ENCODE measurements around the gene SOX6. TPM values are rescaled to one million over a fixed set of nuclear protein-coding genes. Genes with fewer than 3 reads are reported as not detected.
A peak's percentile ranks its signal among the peaks of the same experiment; 100 is the strongest.

The SOX6 gene
- polyA plus RNA-seq, 12 donors = 15.1 to 36.5 (median 25.3) TPM; not detected in 1

GRCh38 chr11:15967966-15968365, 388.4 kb downstream of the SOX6 start:
- DNase-seq = no peak

GRCh38 chr11:15967166-15967565, 389.2 kb downstream of the SOX6 start:
- DNase-seq = no peak

GRCh38 chr11:15965562-15966250, 390.6 kb downstream of the SOX6 start:
- no peak for DNase-seq

GRCh38 chr11:15963266-15963665, 393.1 kb downstream of the SOX6 start:
- DNase-seq = no peak

DNA sequence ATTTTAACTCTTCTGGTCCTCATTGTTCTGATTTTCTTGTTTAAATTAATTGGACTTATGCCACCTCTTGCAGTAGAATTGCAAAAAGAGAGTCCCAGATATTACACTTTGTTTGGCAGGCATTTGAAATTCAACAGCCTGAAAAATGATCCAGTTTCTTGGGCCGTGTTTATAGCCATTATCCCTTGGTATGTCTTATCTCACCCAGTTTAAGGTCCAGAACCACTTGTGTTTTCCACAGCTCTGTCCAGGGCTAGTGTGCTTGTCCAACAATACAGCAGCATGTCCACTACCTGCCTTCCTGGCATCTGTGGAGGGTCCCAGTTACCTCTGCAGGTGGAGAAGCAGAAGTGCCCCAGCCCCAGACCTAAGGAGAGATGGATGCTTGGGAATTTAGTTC, 397.4 kb downstream of the SOX6 start:
- DNase-seq = no peak

GRCh38 chr11:15957234-15957633, 399.1 kb downstream of the SOX6 start:
- no peak for DNase-seq

DNA sequence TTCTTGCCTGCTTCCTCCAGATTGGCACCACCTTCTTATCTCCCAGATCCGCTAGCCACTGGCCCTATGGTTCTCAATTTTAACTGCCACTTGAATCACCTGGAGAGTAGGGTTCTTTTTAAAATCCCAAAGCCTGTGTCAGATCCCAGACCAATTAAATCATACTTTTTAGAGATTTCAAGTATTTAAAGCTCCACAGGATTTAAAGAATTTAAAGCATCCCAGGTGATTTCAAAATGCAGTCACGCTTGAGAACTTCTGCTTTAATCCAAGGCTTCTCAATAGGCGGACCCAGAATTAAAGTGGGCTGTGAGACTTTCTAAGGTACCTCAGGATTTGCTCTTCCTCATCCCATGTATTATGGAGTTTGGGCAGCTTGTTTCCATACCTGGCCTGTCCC, 400.0 kb downstream of the SOX6 start:
- DNase-seq = no peak

GRCh38 chr11:15955595-15955994, 400.8 kb downstream of the SOX6 start:
- no peak for DNase-seq

GRCh38 chr11:15947681-15948648, 408.4 kb downstream of the SOX6 start:
- no peak for DNase-seq

DNA sequence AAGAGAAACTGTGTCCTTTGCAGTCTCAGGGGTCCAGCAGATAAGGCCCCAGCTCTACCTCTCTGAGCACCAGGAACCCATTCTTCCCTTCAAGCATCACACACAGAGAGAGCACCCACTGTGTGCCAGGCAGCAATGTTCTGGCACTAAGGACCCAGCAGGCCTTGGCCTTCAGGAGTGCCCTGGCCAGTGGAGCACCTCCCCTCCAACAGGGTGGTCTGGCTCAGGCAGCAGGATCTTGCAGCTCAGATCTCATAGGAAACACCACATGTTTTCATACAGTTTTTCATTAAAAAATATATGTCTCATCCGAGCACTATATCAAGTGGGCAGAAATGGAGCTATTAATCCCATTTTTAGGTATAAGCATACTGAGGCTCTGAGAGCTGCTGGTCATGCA, 410.6 kb downstream of the SOX6 start:
- DNase-seq = no peak

DNA sequence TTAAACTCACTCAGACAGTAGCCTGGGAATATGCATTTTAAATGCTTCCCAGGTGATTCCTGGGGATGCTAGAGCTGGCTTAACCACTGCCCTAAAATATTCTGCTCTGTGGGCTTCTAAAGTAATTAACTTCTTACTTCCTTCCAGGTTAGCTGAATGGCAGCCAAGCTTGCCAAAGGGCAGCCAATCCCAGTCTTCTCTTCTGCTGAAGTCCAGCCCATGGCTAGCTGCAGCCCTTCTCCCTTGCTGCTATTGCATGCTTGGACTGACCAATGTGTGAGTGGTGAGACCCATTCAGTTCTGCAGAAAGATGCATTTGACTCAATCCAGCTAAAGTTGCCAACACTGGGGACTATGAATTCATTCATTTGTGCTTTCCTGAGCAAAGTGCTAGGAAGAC, 411.9 kb downstream of the SOX6 start:
- no peak for DNase-seq

DNA sequence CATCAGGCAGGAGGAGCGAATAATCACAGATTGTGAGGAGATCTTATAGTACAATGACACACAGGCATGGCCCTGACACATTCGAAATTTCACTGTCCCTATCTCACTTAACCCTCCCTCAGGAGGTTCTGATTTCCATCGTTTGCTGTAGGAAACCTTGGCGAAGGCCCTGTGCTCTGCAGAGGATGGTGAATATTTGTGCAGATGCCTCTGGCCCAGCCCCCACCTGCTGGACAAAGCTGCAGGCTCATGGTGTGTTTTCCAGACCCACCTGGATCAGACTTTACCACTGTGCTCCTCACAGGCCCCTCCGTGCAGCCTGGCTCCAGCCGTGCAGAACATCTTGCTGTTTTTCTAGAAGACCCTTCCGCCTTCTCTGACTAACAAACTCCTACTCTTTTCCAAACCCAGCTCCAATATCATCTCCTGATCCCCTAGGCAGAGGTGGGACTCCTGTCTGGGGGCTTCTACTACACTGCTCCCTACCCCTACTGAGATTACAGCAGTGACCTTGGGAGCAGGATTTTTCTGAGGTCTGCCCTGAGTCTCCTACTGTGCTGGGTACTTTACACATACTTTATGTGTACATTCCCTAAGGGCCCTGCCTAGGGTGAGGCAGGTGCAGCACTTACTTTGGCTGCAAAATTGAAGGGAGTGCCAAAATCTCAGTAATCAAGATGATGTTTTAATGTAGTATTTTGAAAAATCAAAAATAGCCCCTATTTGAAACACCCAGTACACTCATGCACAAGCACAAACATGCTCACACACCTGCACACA, 412.7 kb downstream of the SOX6 start:
- DNase-seq = no peak

DNA sequence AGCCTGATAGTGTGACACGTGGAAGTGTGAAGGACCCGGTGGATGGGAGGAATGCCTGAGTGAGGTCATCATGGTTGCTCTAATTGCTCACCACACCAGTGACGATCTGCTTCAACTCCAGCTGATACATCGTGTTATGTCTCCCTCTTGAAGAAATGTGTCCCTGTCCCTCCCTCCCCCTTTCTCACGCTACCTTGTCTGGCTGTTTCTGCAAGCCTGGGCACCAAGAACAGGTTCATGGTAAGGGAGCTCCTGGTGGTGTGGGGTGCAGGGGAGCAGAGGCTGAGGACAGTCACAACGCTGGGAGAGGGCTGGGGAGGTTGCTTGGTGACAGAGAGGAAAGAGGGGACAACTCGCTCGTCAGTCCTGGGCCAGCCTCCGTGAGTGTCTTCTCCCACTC, 413.4 kb downstream of the SOX6 start:
- no peak for DNase-seq

- DNase-seq = no peak
Measured at GRCh38 chr11:15942126-15942525, 414.2 kb downstream of the SOX6 start.

DNA sequence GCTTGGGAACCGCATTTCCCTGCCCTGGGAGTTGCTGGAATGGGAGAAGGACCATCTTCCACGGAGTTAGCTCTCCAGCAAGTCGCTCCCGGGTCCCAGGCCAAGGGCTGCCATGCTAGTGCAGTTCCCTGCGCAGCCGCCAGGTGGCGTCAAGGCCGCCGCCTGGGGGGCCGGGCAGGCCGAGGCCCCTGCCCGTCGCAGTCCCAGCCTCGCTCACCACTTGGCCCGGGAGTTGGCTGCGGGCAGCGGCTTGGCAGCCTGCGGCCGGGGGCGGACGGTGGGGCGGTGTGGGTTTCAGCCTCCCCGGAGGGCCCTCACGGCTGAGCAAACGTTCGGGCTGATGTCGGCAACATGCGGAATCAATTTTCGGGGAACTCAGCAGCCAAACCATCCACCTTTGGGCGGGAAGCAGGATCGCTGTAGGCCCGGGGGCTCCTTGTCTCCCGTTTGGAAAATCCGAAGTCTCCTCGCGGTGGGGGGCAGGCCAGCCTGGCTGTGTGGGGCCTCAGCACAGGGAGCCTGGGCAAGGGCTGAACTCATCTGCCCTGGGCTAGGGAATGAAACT, 415.1 kb downstream of the SOX6 start:
- DNase-seq = peak; percentile 66

DNA sequence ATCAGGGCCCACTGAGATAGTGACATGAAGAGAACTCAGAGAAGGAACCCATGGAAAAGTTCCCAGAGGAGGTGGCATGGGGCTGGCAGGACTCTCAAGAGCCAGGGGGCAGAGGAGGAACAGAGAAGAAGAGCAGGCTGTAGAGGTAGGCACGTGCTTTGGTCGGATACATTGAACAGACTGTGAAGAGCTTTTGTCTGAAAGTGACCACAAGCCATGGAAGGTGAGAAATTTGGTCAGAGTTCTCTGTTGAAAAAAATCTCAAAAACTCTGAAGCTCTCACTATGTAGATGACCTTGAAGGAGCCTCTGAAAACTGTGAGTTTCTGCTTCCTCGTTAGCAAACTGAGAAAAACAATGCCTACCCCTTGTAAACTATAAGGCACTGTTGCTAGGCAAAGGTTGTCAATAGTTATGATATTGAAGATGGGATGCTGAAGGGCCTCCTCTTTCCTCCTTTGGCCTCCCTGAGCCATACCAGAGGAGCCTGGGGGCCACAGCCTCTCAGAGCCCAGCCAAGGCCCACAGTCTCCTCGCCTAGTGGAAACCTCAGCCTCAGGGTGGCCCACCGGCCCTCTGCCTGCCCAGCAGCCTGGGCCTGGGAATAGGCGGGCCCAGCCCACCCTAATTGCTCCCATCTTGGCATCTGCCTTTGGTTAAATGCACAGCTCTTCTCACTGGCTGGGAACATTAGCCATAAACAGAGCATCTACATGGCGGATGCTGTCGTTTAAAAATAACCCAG, 415.7 kb downstream of the SOX6 start:
- no peak for DNase-seq

DNA sequence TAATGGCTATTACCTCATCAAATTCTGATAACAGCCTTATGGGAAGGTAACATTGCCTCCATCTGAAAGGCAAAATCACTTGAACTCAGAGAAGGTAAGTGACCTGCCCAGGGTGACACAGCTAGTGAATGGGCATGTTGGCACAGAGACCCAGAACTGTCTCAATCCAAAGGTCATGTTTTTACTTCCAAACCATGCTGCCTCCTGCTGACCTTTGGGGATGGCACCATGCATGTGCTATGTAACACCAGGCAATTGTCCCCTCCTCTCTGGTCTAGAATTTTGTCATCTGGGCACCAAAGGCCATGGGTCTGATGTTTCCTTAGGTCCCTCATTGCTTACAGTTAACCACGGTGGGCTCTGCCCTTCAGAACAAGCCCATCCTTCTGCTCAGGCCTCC, 417.4 kb downstream of the SOX6 start:
- no peak for DNase-seq

- DNase-seq = no peak
Measured at GRCh38 chr11:15938121-15938611, 418.2 kb downstream of the SOX6 start.

DNA sequence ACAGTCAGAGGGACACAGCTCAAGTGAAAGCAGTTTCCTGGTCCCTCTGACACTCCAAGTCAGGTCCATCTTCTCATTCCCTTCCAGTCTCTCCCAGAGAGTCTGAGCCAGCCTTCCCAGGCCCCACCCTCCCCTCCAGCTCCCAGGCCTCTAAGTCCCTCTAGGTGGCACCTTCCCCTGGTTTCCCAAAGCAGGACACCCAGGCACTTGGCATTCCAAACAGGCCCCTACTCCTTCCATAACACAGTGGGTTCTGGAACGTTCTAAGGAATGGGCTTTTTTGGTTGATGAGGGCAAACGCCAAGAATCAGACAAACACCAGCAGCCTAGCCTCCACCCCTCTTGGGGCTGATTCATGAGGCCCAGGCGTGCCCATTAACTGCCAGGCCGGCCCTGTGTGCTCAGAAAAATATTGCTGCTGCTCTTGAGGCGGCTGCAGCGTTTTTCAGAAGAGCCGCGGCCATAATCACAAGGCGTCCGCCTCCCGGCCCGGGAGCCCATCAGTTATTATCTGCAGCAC, 418.7 kb downstream of the SOX6 start:
- no peak for DNase-seq

DNA sequence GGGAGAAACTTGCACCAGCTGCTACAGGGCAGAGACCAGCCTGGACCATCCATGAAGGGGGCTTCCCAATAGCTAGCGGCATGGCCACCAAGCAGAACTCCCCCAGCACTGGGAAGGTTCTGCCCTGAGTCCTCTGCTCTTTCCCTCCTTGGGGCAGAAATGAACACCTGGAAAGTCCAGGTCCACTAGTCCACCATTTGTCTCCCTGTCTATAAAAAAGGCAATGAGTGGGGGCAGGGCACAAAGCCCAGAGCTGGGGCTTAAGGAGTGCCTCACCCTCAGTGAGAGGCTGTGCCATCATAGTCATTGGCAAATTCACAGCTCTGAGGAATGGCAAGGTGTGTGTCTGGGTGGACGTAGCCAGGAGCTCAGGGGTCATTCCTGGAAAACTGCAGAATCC, 420.3 kb downstream of the SOX6 start:
- no peak for DNase-seq

GRCh38 chr11:15935373-15935772, 421.0 kb downstream of the SOX6 start:
- no peak for DNase-seq

Measured in muscle of arm (tissue), 12 donors.